Immature natural killer cell (primary cell): ENCODE data around the gene SLC1A3. TPM values are rescaled to one million over a fixed set of nuclear protein-coding genes. Genes with fewer than 3 reads are reported as not detected.

ENCODE experiments used
- DNase-seq, 3 donors: peaks; one replicate each; pipeline ENCODE4 v3.0.0; 2022; ENCODE audit warnings: mixed read lengths in 1 of 3
- H3K27ac Mint-ChIP-seq, 6 donors: one replicate each; pipeline ENCODE4 v1.8.0; 2020; ENCODE audit warnings: mixed read lengths in 6 of 6, mild to moderate bottlenecking in 5 of 6, inconsistent platforms in 4 of 6, moderate library complexity in 3 of 6
- H3K27me3 Mint-ChIP-seq, 3 donors: one replicate each; pipeline ENCODE4 v1.8.0; 2020 to 2021; ENCODE audit warnings: low read depth in 3 of 3, mild to moderate bottlenecking in 3 of 3, mixed read lengths in 3 of 3, moderate library complexity in 3 of 3, inconsistent platforms in 1 of 3
- H3K36me3 Mint-ChIP-seq, 3 donors: one replicate each; pipeline ENCODE4 v1.8.0; 2020; ENCODE audit warnings: mixed read lengths in 3 of 3, inconsistent platforms in 2 of 3, mild to moderate bottlenecking in 2 of 3
- H3K4me1 Mint-ChIP-seq, 2 donors: one replicate each; pipeline ENCODE4 v1.8.0; 2020; ENCODE audit warnings: inconsistent platforms in 2 of 2, mild to moderate bottlenecking in 2 of 2, mixed read lengths in 2 of 2, moderate library complexity in 1 of 2
- H3K4me3 Mint-ChIP-seq, 5 donors: one replicate each; pipeline ENCODE4 v1.8.0; 2020; ENCODE audit warnings: mild to moderate bottlenecking in 5 of 5, mixed read lengths in 5 of 5, inconsistent platforms in 3 of 5, moderate library complexity in 3 of 5
- H3K9me3 Mint-ChIP-seq, 6 donors: one replicate each; pipeline ENCODE4 v1.8.0; 2020; ENCODE audit warnings: mild to moderate bottlenecking in 6 of 6, mixed read lengths in 6 of 6, inconsistent platforms in 4 of 6, moderate library complexity in 3 of 6
- polyA plus RNA-seq, 3 donors: library from polyadenylated mRNA; unstranded; fragments of 300-500 nt; fragmentation: Illumina TruSeq; gene quantifications; one replicate each; pipeline ENCODE4 v1.2.3, GENCODE V29; 2021

SLC1A3 gene
- polyA plus RNA-seq, 3 donors from 2014 or later: 0.08 TPM; not detected in 2

DNA sequence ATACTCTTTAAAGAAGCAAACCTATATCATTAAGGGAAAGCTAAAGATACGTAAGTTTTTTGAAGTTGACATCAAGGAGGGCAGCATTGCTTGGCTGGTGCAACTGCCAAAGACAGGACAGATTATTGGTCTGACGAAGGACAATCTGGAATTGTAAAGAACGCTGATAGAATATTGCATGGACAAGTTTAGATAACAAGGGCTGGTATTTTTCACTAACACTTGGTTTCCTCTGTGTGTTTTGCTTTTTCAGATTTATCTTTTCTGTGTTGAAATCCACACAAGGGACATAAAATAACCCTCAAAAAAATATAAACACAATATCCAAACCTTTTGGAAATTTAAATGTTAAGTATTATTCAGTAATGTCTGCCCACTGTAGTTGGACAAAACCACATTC lies 39.7 kb downstream of the SLC1A3 start:
- H3K4me1 Mint-ChIP-seq: no peaks in the 10 kb centered on the region
- H3K27me3 Mint-ChIP-seq: peaks cover 3 to 10% (median 5%) of the 10 kb centered on the region in 3 donors
- peaks cover 0 to under 1% (median 0%) of the 10 kb centered on the region in 6 donors for H3K9me3 Mint-ChIP-seq
- H3K4me3 Mint-ChIP-seq: no peak overlapping the region
- H3K36me3 Mint-ChIP-seq: no peaks in the 10 kb centered on the region
- DNase-seq: no peak
- no peak overlapping the region for H3K27ac Mint-ChIP-seq

DNA sequence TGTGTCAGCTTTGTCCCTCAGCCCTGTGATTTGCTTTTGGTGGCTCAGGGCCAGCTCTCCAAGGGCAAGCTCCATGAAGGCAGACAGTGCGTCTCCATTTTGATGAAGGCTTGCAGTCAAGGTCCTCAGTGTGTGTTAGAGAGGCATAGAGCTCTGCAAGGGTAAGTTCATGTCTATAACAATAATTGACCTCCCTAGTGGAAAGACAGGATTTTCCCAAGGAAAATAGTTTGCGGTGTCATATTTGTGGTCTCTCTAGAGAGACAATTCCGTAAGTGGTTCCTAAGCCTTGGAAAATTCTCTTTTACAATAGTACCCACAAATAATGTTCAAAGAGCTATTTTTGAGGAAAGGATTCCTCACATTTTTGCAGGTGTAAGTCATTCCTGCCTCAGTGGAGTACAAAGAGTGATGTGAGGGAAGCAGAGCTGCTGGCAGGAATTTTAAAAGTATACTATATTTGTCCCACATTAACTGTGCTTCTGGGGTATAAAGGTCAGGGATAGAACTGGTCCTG lies 40.2 kb downstream of the SLC1A3 start:
- no peak overlapping the region for H3K4me3 Mint-ChIP-seq
- no peaks in the 10 kb centered on the region for H3K36me3 Mint-ChIP-seq
- H3K4me1 Mint-ChIP-seq: no peaks in the 10 kb centered on the region
- DNase-seq: no peak
- H3K9me3 Mint-ChIP-seq: peaks cover 0 to 2% (median 0%) of the 10 kb centered on the region in 6 donors
- H3K27ac Mint-ChIP-seq: no peak overlapping the region
- H3K27me3 Mint-ChIP-seq: peaks cover 3 to 14% (median 7%) of the 10 kb centered on the region in 3 donors

DNA sequence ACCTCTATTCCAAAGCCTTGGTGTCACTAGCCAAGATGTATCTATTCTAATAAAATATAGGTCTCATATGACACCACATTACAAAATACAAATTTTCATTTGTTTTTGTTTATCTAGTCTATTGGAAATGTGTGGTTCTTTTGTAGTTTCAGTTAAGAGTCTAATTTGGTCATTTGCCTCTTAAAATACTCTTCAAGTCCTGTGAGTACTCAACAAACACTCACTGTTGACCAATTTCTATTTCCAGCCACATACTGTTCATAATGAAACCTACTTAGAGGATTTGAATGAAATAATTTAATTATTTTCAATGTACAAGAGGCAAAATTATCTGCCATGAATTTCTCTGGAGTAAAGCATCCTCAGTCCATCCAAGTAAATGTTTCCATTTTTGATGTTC lies 40.6 kb downstream of the SLC1A3 start:
- Mint-ChIP-seq H3K4me3 (no peak overlapping the region), H3K27me3 (peaks cover 3 to 17% (median 7%) of the 10 kb centered on the region in 3 donors), H3K4me1 (no peaks in the 10 kb centered on the region), H3K9me3 (peaks cover 0 to 4% (median 0%) of the 10 kb centered on the region in 6 donors), H3K36me3 (no peaks in the 10 kb centered on the region), H3K27ac (no peak overlapping the region)
- no peak for DNase-seq

DNA sequence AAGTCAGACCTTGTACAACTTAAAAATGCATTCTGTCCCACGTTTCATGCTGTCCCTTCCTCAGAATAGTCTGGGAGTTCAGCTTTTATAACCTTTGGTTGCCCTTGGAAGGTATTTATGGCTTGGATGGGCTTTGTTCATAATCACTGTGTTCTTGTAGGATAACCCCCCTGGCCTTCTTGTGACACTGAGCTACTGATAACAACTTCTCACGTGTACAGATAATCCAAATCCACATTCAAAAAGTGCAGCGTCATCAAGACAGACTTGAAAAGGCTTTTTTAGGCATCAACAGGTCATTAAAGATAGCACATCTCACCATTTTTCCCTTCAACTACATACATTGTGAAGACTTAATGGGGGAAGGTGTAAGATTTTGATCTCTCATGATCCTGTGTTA lies 42.0 kb downstream of the SLC1A3 start:
- no peak for DNase-seq
- no peaks in the 10 kb centered on the region for H3K36me3 Mint-ChIP-seq

DNA sequence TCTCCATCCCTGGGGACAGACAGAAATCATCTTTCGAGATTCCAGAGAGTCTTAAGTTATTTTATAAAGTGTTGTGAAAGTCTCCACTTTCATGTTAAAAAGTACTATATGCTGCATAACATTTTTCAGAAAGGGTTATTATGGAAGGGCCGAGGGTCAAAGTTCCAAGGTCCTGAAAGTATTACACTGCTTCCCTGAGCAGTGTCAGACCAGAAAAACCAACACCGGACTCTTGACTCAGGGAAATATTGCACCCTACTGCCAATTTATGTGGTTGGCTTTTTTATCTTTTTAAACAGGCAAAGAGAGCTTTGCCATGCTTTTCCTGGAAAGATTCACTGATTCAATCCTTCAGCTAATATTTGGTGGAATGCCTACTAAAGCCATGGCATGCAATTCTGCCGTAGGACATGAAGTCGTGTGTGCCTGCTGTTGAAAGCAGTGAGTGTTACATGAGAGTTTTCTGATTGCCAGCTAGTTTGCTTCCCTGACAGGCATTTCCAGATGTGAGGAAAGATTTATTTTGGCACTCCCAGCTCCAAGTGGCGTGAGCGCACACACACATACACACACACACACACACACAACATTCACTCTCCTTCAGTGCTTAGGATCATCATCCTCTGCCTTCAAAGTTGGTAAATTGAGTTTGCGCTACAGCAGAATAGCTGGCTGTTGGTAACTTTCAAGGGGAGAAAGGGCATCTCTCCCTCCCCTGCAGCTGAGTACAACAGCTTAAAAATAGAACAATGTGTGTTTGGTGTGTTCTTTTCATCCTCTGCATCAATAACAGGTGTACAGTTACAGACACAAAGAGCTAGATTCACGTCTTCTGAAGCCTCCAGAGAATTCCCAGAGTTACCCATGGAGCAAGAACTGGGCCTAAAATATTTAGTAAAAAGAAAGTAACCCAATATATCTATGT lies 45.6 kb downstream of the SLC1A3 start:
- Mint-ChIP-seq H3K4me3 (no peak overlapping the region), H3K27ac (no peak overlapping the region), H3K27me3 (peaks cover 2 to 9% (median 5%) of the 10 kb centered on the region in 3 donors), H3K4me1 (no peaks in the 10 kb centered on the region), H3K36me3 (no peaks in the 10 kb centered on the region), H3K9me3 (peaks cover 0 to 4% (median 0%) of the 10 kb centered on the region in 6 donors)
- no peak for DNase-seq

More for the DNA sequence above, 42.0 kb downstream of the SLC1A3 start:
- Mint-ChIP-seq H3K27me3 (peaks cover 2 to 13% (median 7%) of the 10 kb centered on the region in 3 donors), H3K9me3 (peaks cover 0 to 4% (median 0%) of the 10 kb centered on the region in 6 donors), H3K4me3 (no peak overlapping the region), H3K27ac (no peak overlapping the region), H3K4me1 (no peaks in the 10 kb centered on the region)

DNA sequence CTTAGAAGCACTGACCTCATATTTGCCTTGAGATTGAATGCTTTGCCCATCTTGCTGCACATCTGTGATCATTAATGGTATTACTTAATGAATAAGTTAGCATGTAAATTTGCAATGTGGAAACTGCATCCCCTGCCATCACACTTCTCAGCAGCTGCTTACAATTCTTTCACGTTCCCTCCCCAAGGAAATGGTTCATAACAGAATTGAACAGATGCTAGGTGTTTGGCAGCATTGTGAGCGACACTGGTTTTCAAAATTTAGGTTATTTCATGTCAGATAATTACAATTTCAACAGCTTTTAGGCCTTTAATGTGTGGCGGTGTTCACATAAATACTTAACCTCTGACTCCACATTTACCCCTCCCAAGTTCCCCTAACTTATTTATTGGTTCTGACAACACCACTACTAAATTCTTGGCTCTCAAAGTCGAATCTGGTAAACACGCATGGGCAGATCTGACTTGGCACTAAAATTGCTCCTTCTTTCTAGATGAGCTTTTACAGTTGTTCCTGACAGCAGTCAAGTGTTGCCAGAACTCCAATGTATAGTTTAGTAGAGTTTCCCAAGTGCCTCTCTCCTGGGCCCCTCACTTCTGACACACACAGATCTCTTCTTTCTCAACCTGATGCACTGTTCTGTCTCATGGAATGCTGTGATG lies 46.8 kb downstream of the SLC1A3 start:
- Mint-ChIP-seq H3K4me1 (no peaks in the 10 kb centered on the region), H3K4me3 (no peak overlapping the region), H3K9me3 (peaks cover 0 to 4% (median 0%) of the 10 kb centered on the region in 6 donors), H3K27me3 (peaks cover 2 to 10% (median 4%) of the 10 kb centered on the region in 3 donors), H3K27ac (no peak overlapping the region), H3K36me3 (no peaks in the 10 kb centered on the region)
- DNase-seq: no peak

DNA sequence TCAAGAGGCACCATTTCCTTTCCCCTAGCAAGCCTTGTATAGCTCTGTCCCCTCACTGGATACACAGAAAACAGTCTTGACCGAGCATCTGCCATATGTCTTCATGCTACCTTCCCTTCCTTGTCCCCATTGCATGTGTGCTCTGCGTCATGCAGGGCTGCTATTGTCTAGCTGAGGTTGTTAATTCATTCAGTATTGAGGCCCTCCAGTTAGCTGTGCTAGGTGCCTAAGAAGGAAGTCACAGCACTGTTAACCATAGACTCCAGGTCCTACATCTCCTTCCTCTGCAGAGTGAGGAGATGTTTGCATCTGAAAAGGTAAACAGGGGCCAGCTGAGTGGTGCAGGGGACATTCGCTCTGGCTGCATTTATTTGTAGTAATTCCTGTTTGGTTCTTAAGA lies 48.2 kb downstream of the SLC1A3 start:
- no peak for DNase-seq
- Mint-ChIP-seq H3K27ac (no peak overlapping the region), H3K36me3 (no peaks in the 10 kb centered on the region), H3K9me3 (peaks cover 0 to 4% (median 0%) of the 10 kb centered on the region in 6 donors), H3K4me3 (no peak overlapping the region), H3K4me1 (no peaks in the 10 kb centered on the region), H3K27me3 (peaks cover 2 to 10% (median 4%) of the 10 kb centered on the region in 3 donors)

DNA sequence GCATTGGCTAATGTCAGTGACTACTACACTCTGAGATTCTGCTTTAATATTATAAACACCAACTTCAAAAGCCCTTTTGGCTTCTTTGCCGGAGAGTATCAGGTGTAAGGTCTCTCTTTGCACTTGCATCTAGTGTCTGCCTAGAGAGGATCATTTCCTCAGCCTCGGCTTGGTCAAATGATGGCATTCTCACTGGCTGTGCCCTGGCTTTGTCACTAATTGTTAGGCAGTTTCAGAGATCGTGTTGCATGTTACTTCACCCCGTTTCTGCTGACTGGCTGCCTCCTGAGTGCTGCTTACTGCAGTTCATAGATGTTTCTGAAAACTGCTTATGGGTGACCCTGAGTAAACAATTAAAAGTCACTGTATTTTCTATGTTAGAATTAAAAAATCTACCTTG lies 48.8 kb downstream of the SLC1A3 start:
- H3K9me3 Mint-ChIP-seq: peaks cover 0 to 4% (median 0%) of the 10 kb centered on the region in 6 donors
- H3K27me3 Mint-ChIP-seq: peaks cover 2 to 10% (median 4%) of the 10 kb centered on the region in 3 donors
- no peak overlapping the region for H3K27ac Mint-ChIP-seq
- no peak for DNase-seq
- no peaks in the 10 kb centered on the region for H3K4me1 Mint-ChIP-seq
- no peaks in the 10 kb centered on the region for H3K36me3 Mint-ChIP-seq
- H3K4me3 Mint-ChIP-seq: no peak overlapping the region

DNA sequence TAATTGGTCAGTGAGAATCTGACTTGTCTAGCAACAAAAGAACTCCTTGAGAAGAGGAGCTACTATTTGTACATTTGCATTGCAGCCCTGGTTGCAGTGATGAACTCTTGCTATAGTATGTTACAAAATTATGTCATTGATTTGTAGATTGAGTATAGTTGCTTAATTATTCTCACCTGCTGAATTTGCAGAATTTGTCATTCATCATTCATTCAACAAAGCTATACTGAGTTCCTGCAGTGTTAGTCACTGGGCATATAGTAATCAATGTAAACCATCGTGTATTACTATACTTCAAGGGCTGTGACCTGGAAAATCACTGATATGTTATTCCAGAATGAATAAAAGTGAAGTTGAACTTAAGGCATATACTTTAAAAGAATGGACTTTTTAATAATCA lies 50.1 kb downstream of the SLC1A3 start:
- Mint-ChIP-seq H3K4me3 (no peak overlapping the region), H3K36me3 (no peaks in the 10 kb centered on the region), H3K27me3 (peaks cover 2 to 6% (median 2%) of the 10 kb centered on the region in 3 donors), H3K9me3 (peaks cover 0 to 1% (median 0%) of the 10 kb centered on the region in 6 donors), H3K4me1 (no peaks in the 10 kb centered on the region), H3K27ac (no peak overlapping the region)
- DNase-seq: no peak

DNA sequence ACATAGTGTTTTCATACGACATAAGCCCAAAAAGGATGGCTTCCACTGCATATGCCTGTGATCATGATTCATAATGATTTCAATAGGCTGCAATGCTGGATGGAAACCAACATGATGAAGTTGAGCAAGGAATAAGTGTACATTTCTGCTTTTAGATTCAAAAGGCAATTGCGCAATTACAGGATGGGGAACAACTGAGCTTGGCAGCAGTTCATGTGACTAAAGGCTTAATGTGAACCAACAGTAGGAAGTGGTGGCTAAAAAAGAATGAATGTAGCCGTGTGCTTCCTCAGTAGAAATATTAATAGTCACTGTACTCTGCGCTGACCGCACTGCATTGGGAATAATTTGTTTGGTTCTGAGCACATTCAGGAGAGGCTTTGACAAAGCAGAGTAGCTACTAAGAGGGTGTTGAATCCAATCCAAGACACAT lies 51.2 kb downstream of the SLC1A3 start:
- DNase-seq: no peak

DNA sequence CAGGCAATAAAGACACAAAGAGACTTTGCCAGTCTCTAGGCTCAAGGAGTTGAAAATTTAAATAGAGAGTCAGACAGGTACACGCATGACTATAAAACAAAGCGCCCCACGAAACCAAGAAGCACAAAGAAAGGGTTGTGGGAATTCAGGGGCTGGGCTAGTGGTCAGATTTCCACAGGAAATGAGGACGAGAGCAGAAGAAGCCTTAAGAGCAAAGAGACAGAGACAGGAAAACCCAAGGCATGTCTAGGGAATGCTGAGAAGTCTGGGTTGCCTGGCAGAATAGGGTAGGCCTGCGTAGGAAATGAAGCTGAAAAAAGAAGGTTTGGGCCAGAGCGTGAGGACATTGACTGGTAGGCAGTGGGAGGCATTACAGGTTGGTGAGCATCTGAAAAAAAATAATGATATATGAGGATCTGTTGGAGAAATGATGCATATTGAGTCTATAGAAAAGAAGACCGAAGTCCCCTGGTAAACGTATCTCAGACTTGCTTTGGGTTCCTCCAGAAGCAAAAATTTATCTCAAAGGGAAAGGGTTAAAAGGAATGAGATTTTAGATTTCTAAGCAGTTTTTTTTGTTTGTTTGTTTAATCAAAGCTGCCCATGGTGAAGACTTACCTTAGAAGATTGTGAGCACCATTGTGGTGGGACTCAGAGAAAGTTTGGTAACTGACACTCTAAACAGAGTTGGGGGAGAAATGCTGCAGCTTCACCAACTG lies 51.8 kb downstream of the SLC1A3 start:
- no peaks in the 10 kb centered on the region for H3K9me3 Mint-ChIP-seq
- no peak overlapping the region for H3K4me3 Mint-ChIP-seq
- DNase-seq: no peak

More for the DNA sequence above, 51.2 kb downstream of the SLC1A3 start:
- Mint-ChIP-seq H3K4me3 (no peak overlapping the region), H3K9me3 (no peaks in the 10 kb centered on the region), H3K27ac (no peak overlapping the region), H3K4me1 (no peaks in the 10 kb centered on the region), H3K36me3 (no peaks in the 10 kb centered on the region), H3K27me3 (peaks cover 2 to 3% (median 2%) of the 10 kb centered on the region in 3 donors)

DNA sequence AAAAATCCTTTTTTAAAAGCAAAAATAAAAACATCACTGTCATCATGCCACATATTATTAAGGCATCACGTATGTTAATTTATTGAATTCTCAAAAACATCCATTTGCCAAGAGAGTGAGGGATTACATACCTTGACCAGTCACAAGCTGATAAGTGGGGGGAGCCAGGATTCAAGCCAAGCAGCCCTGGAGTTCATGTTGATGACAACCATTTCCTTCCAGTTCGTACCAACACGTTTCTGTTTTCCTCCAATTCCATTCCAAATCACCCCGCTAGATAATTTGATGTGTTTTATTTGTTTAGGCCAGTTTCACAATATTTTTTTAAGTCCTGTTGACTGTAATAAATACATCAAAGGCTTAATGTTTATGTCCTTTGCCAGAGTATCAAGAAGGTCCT lies 53.0 kb downstream of the SLC1A3 start:
- H3K9me3 Mint-ChIP-seq: no peaks in the 10 kb centered on the region
- H3K27me3 Mint-ChIP-seq: peaks cover 2 to 3% (median 2%) of the 10 kb centered on the region in 3 donors
- H3K27ac Mint-ChIP-seq: no peak overlapping the region
- H3K36me3 Mint-ChIP-seq: no peaks in the 10 kb centered on the region
- H3K4me3 Mint-ChIP-seq: no peak overlapping the region
- no peaks in the 10 kb centered on the region for H3K4me1 Mint-ChIP-seq
- DNase-seq: no peak

More for the DNA sequence above, 51.8 kb downstream of the SLC1A3 start:
- H3K27me3 Mint-ChIP-seq: peaks cover 2 to 3% (median 2%) of the 10 kb centered on the region in 3 donors
- H3K27ac Mint-ChIP-seq: no peak overlapping the region
- no peaks in the 10 kb centered on the region for H3K4me1 Mint-ChIP-seq
- H3K36me3 Mint-ChIP-seq: no peaks in the 10 kb centered on the region

DNA sequence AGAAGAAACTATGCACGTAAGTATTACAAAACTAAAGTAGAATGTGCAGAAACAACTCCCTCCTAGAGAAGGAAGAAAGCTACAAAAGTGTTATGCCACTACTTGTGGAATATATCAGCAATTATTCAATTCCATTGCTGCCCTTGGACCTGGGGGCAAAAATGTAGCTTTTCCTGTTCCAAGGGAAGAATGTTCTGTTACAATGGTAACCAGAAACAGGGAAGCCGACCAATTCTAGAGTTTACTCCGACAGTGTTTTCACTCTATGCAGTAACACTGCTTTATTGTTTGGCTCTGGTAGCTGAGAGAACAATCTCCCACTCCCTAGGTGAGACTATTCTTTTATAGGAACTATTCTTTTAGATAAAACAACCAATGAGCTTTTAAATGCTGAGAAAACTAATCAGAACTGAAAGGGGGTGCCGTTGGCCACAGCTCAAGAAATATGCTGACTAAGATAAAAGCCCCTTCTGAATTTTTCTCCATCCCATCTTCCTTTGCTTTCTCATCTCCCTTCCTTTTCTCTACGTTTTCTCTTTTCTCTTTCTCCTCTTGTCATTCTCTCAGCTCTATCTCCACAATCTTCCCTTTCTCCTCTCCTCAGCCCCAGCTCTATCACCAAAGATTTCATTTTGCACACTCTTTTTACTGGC lies 54.1 kb downstream of the SLC1A3 start:
- H3K27me3 Mint-ChIP-seq: peaks cover 0 to 3% (median 2%) of the 10 kb centered on the region in 3 donors
- no peaks in the 10 kb centered on the region for H3K9me3 Mint-ChIP-seq
- no peak overlapping the region for H3K4me3 Mint-ChIP-seq
- no peaks in the 10 kb centered on the region for H3K4me1 Mint-ChIP-seq
- DNase-seq: no peak
- H3K36me3 Mint-ChIP-seq: no peaks in the 10 kb centered on the region
- no peak overlapping the region for H3K27ac Mint-ChIP-seq
